Psoas muscle (tissue), 8 donors: ENCODE measurements around the gene MAMDC4. TPM values are rescaled to one million over a fixed set of nuclear protein-coding genes. Genes with fewer than 3 reads are reported as not detected.

Experiments
- ATAC-seq, 4 donors: fragments of 200-7000 bp; cut with Tn5 transposase; one replicate each; pipeline ENCODE4 v1.9.1; 2020; ENCODE audit warnings: moderate library complexity in 3 of 4, mild to moderate bottlenecking in 2 of 4
- DNase-seq, 2 donors: peaks; one replicate each; pipeline ENCODE4 v3.0.0-alpha.2; 2020
- H3K27ac ChIP-seq: fragments of 200-600 bp; one replicate; pipeline ENCODE4 v1.8.0; 2022
- H3K27me3 ChIP-seq, 3 donors: fragments of 200-600 bp in 1 of 3; one replicate each; pipeline versions ENCODE4 v1.6.1 to v1.8.0; 2013 to 2022; ENCODE audit warnings: low read length in 2 of 3, mild to moderate bottlenecking in 2 of 3, moderate library complexity in 1 of 3; ENCODE audit not compliant: insufficient read depth in 3 of 3
- H3K36me3 ChIP-seq, 2 donors: fragments of 200-600 bp in 1 of 2; one replicate each; pipeline versions ENCODE4 v1.6.1 to v1.8.0; 2013 to 2022; ENCODE audit warnings: low read depth in 1 of 2, mild to moderate bottlenecking in 1 of 2, moderate library complexity in 1 of 2; ENCODE audit not compliant: insufficient read depth in 1 of 2
- H3K4me1 ChIP-seq: fragments of 200-600 bp; one replicate; pipeline ENCODE4 v1.8.0; 2022
- H3K4me3 ChIP-seq: fragments of 200-600 bp; one replicate; pipeline ENCODE4 v1.8.0; 2022; ENCODE audit warnings: mild to moderate bottlenecking
- H3K9me3 ChIP-seq: fragments of 200-600 bp; one replicate; pipeline ENCODE4 v1.8.0; 2022
- WGBS, 3 donors: extraction: QIAGEN DNeasy Blood & Tissue Kit; methylation state at CpG; one replicate each; pipeline versions ENCODE4 v1.1.6 to v1.1.7; 2013; 5-methylcytosine and 5-hydroxymethylcytosine counted together
- intact Hi-C, 2 donors: fragments of 100-400 bp; cut with DNase I; formaldehyde crosslinking; loops; one replicate each; pipeline versions ENCODE4 v1.11.0 to v1.14.2; 2022
- polyA plus RNA-seq, 3 donors: library from polyadenylated mRNA; stranded (reverse); fragments of 200-250 nt; gene quantifications; one replicate each; pipeline ENCODE4 v1.2.3, GENCODE V29; 2013
- total RNA-seq, 4 donors: library from RNA; stranded (reverse); fragmentation: NEBNext Ultra II Directional in 2 of 4; extraction: Animal tissue kit (Norgen Biotek cat#: 25700) in 2 of 4; gene quantifications; one replicate each; pipeline versions ENCODE4 v1.2.1 to v1.2.4, GENCODE V29; 2021 to 2023
- TF ChIP-seq, protein P1 (sequence below): fragments of 200-600 bp; IDR thresholded peaks from one replicate; pipeline ENCODE4 v1.8.0; 2022; ENCODE audit warnings: antibody characterized with exemption
- donor health status: healthy with polysubstance abuse.
- donor health status: DM: no; HTN: no; CAD: no; lungs with moderate emphysema.
- donor health status: Bipolar disorder and iron deficiency.
- donor health status: healthy.
- donor health status: DM: yes; HTN: yes; CAD: no.
- donor health status: DM: no; HTN: no; CAD: no.
- donor health status: DM: no; HTN: no; CAD: no.
- donor health status: DM: yes; HTN: yes; CAD: no.

The MAMDC4 gene
- total and polyA plus RNA-seq, 7 donors = 1.7 to 7.9 (median 2.9) TPM

- H3K27ac ChIP-seq = no peak overlapping the region
- no peaks in the 10 kb centered on the region for H3K9me3 ChIP-seq
- ATAC-seq (no peak), DNase-seq (no peak)
- H3K36me3 ChIP-seq = peaks cover 0 to 47% of the 10 kb centered on the region in 2 donors
- WGBS, 3 donors = 60 to 68% (median 65%) methylated on average over 4 of the region's 4 CpGs
- TF ChIP-seq, protein P1, sequence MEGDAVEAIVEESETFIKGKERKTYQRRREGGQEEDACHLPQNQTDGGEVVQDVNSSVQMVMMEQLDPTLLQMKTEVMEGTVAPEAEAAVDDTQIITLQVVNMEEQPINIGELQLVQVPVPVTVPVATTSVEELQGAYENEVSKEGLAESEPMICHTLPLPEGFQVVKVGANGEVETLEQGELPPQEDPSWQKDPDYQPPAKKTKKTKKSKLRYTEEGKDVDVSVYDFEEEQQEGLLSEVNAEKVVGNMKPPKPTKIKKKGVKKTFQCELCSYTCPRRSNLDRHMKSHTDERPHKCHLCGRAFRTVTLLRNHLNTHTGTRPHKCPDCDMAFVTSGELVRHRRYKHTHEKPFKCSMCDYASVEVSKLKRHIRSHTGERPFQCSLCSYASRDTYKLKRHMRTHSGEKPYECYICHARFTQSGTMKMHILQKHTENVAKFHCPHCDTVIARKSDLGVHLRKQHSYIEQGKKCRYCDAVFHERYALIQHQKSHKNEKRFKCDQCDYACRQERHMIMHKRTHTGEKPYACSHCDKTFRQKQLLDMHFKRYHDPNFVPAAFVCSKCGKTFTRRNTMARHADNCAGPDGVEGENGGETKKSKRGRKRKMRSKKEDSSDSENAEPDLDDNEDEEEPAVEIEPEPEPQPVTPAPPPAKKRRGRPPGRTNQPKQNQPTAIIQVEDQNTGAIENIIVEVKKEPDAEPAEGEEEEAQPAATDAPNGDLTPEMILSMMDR = no peak
- peaks cover 17% of the 10 kb centered on the region for H3K4me1 ChIP-seq
- no peaks in the 10 kb centered on the region for H3K27me3 ChIP-seq
- intact Hi-C loops = no loop called here
- no peak overlapping the region for H3K4me3 ChIP-seq
These were observed 54.1 kb downstream of the MAMDC4 start for GRCh38 chr9:136906266-136906665.

- intact Hi-C loops = no loop called here
- WGBS, 3 donors = 95 to 97% (median 95%) methylated on average over 29 of the region's 29 CpGs
- DNase-seq (no peak), ATAC-seq (no peak)
- no peak overlapping the region for H3K4me3 ChIP-seq
- peaks cover 7% of the 10 kb centered on the region for H3K4me1 ChIP-seq
- peaks cover 0 to 55% of the 10 kb centered on the region in 2 donors for H3K36me3 ChIP-seq
- TF ChIP-seq, protein P1 = no peak
- H3K9me3 ChIP-seq = no peaks in the 10 kb centered on the region
- no peaks in the 10 kb centered on the region for H3K27me3 ChIP-seq
- no peak overlapping the region for H3K27ac ChIP-seq
These were observed 55.1 kb downstream of the MAMDC4 start for GRCh38 chr9:136907011-136907914.

Other genes starting within 250 kb of the MAMDC4 start
- 10 to 100 TPM; 47.0 to 55.3 (median 48.8) TPM for gene EGFL7, start 189.4 kb upstream of the MAMDC4 start, total RNA-seq
- gene EGFL7, start 189.4 kb upstream of the MAMDC4 start, polyA plus RNA-seq = 10 to 100 TPM; 34.7 to 73.4 (median 48.4) TPM
- gene AGPAT2, start 164.9 kb upstream of the MAMDC4 start, total RNA-seq = 10 to 100 TPM; 15.5 to 46.3 (median 31.5) TPM
- gene AGPAT2, start 164.9 kb upstream of the MAMDC4 start, polyA plus RNA-seq = 10 to 100 TPM; 25.9 to 66.5 (median 46.8) TPM
- gene DIPK1B, start 139.8 kb upstream of the MAMDC4 start, total RNA-seq = 1 to 10 TPM; 1.4 to 2.7 (median 2.3) TPM
- 1 to 10 TPM; 2.2 to 5.3 (median 3.5) TPM for gene DIPK1B, start 139.8 kb upstream of the MAMDC4 start, polyA plus RNA-seq
- 1 to 10 TPM in 3 of 4 donors, not detected in 1; 3.2 to 4.9 (median 4.1) TPM for gene LCN10, start 109.4 kb upstream of the MAMDC4 start, total RNA-seq
- gene LCN10, start 109.4 kb upstream of the MAMDC4 start, polyA plus RNA-seq = 1 to 10 TPM; 3.0 to 4.6 (median 4.0) TPM
- 10 to 100 TPM in 1 of 4 donors, 1 to 10 TPM in 2, under 1 TPM in 1; 0.44 to 14.7 (median 5.5) TPM for gene LCN6, start 103.8 kb upstream of the MAMDC4 start, total RNA-seq
- 10 to 100 TPM; 10.7 to 15.0 (median 10.8) TPM for gene LCN6, start 103.8 kb upstream of the MAMDC4 start, polyA plus RNA-seq
- 1 to 10 TPM in 1 of 4 donors, under 1 TPM in 2, not detected in 1; 0.44 to 1.5 (median 0.50) TPM for gene LCN8, start 94.1 kb upstream of the MAMDC4 start, total RNA-seq
- gene LCN8, start 94.1 kb upstream of the MAMDC4 start, polyA plus RNA-seq = under 1 TPM in 2 of 3 donors, not detected in 1; 0.16 to 0.17 TPM
- gene LCN15, start 87.8 kb upstream of the MAMDC4 start, total RNA-seq = under 1 TPM in 1 of 4 donors, not detected in 3; 0.22 TPM
- gene LCN15, start 87.8 kb upstream of the MAMDC4 start, polyA plus RNA-seq = 1 to 10 TPM in 1 of 3 donors, under 1 TPM in 1, not detected in 1; 0.14 to 1.4 TPM
- 10 to 100 TPM; 32.0 to 49.1 (median 45.9) TPM for gene TMEM141, start 61.0 kb upstream of the MAMDC4 start, total RNA-seq
- gene TMEM141, start 61.0 kb upstream of the MAMDC4 start, polyA plus RNA-seq = 10 to 100 TPM; 49.3 to 89.1 (median 65.1) TPM
- not detected for gene CCDC183, start 56.0 kb upstream of the MAMDC4 start, total RNA-seq
- under 1 TPM in 2 of 3 donors, not detected in 1; 0.03 to 0.08 TPM for gene CCDC183, start 56.0 kb upstream of the MAMDC4 start, polyA plus RNA-seq
- gene RABL6, start 44.4 kb upstream of the MAMDC4 start, total RNA-seq = 10 to 100 TPM; 74.4 to 90.5 (median 88.3) TPM
- 10 to 100 TPM; 73.0 to 82.5 (median 75.4) TPM for gene RABL6, start 44.4 kb upstream of the MAMDC4 start, polyA plus RNA-seq
- gene AJM1, start 9.9 kb upstream of the MAMDC4 start, total RNA-seq = 1 to 10 TPM; 1.3 to 4.9 (median 3.5) TPM
- 1 to 10 TPM; 1.6 to 2.0 (median 1.7) TPM for gene AJM1, start 9.9 kb upstream of the MAMDC4 start, polyA plus RNA-seq
- gene PHPT1, start 2.9 kb upstream of the MAMDC4 start, total RNA-seq = 100 to 1,000 TPM; 154 to 272 (median 220) TPM
- 100 to 1,000 TPM; 228 to 295 (median 288) TPM for gene PHPT1, start 2.9 kb upstream of the MAMDC4 start, polyA plus RNA-seq
- gene EDF1, start 14.0 kb downstream of the MAMDC4 start, total RNA-seq = 100 to 1,000 TPM; 254 to 371 (median 331) TPM
- gene EDF1, start 14.0 kb downstream of the MAMDC4 start, polyA plus RNA-seq = 100 to 1,000 TPM; 241 to 534 (median 365) TPM
- gene TRAF2, start 34.2 kb downstream of the MAMDC4 start, total RNA-seq = 10 to 100 TPM in 2 of 4 donors, 1 to 10 TPM in 2; 5.4 to 13.2 (median 9.4) TPM
- gene TRAF2, start 34.2 kb downstream of the MAMDC4 start, polyA plus RNA-seq = 10 to 100 TPM in 2 of 3 donors, 1 to 10 TPM in 1; 8.6 to 15.9 (median 11.1) TPM
- 100 to 1,000 TPM; 135 to 236 (median 171) TPM for gene FBXW5, start 92.4 kb downstream of the MAMDC4 start, total RNA-seq
- gene FBXW5, start 92.4 kb downstream of the MAMDC4 start, polyA plus RNA-seq = 100 to 1,000 TPM; 202 to 261 (median 213) TPM
- 1 to 10 TPM; 1.7 to 7.9 (median 5.9) TPM for gene C8G, start 92.9 kb downstream of the MAMDC4 start, total RNA-seq
- 1 to 10 TPM; 3.4 to 6.0 (median 4.5) TPM for gene C8G, start 92.9 kb downstream of the MAMDC4 start, polyA plus RNA-seq
- gene LCN12, start 99.9 kb downstream of the MAMDC4 start, total RNA-seq = 1 to 10 TPM in 1 of 4 donors, under 1 TPM in 2, not detected in 1; 0.38 to 1.5 (median 0.48) TPM
- under 1 TPM; 0.06 to 0.17 (median 0.13) TPM for gene LCN12, start 99.9 kb downstream of the MAMDC4 start, polyA plus RNA-seq
- gene PTGDS, start 125.2 kb downstream of the MAMDC4 start, total RNA-seq = 100 to 1,000 TPM in 1 of 4 donors, 10 to 100 TPM in 3; 23.3 to 130 (median 74.3) TPM
- 10 to 100 TPM; 29.9 to 37.9 (median 37.8) TPM for gene PTGDS, start 125.2 kb downstream of the MAMDC4 start, polyA plus RNA-seq
- gene LCNL1, start 130.6 kb downstream of the MAMDC4 start, total RNA-seq = under 1 TPM; 0.10 to 0.79 (median 0.38) TPM
- gene LCNL1, start 130.6 kb downstream of the MAMDC4 start, polyA plus RNA-seq = under 1 TPM; 0.04 to 0.14 (median 0.06) TPM
- gene PAXX, start 140.1 kb downstream of the MAMDC4 start, total RNA-seq = 10 to 100 TPM in 3 of 4 donors, 1 to 10 TPM in 1; 9.4 to 15.6 (median 12.4) TPM
- 10 to 100 TPM; 16.5 to 39.2 (median 25.2) TPM for gene PAXX, start 140.1 kb downstream of the MAMDC4 start, polyA plus RNA-seq
- under 1 TPM in 3 of 4 donors, not detected in 1; 0.38 to 0.90 (median 0.54) TPM for gene CLIC3, start 144.2 kb downstream of the MAMDC4 start, total RNA-seq
- gene CLIC3, start 144.2 kb downstream of the MAMDC4 start, polyA plus RNA-seq = under 1 TPM; 0.55 to 0.94 (median 0.79) TPM
- gene ABCA2, start 175.9 kb downstream of the MAMDC4 start, total RNA-seq = 10 to 100 TPM; 12.2 to 23.5 (median 18.3) TPM
- 10 to 100 TPM in 1 of 3 donors, 1 to 10 TPM in 2; 6.9 to 11.1 (median 8.5) TPM for gene ABCA2, start 175.9 kb downstream of the MAMDC4 start, polyA plus RNA-seq
- under 1 TPM in 1 of 4 donors, not detected in 3; 0.08 TPM for gene FUT7, start 179.7 kb downstream of the MAMDC4 start, total RNA-seq
- under 1 TPM in 2 of 3 donors, not detected in 1; 0.01 to 0.06 TPM for gene FUT7, start 179.7 kb downstream of the MAMDC4 start, polyA plus RNA-seq
- gene NPDC1, start 193.8 kb downstream of the MAMDC4 start, total RNA-seq = 10 to 100 TPM; 17.3 to 32.1 (median 22.6) TPM
- 10 to 100 TPM; 14.8 to 23.2 (median 17.6) TPM for gene NPDC1, start 193.8 kb downstream of the MAMDC4 start, polyA plus RNA-seq
- gene ENTPD2, start 201.7 kb downstream of the MAMDC4 start, total RNA-seq = 1 to 10 TPM in 2 of 4 donors, under 1 TPM in 2; 0.59 to 1.4 (median 0.95) TPM
- under 1 TPM; 0.17 to 0.29 (median 0.28) TPM for gene ENTPD2, start 201.7 kb downstream of the MAMDC4 start, polyA plus RNA-seq
- under 1 TPM; 0.10 to 0.15 (median 0.12) TPM for gene SAPCD2, start 218.2 kb downstream of the MAMDC4 start, total RNA-seq
- under 1 TPM in 2 of 3 donors, not detected in 1; 0.18 to 0.22 TPM for gene SAPCD2, start 218.2 kb downstream of the MAMDC4 start, polyA plus RNA-seq
- 1 to 10 TPM; 1.8 to 4.5 (median 3.0) TPM for gene UAP1L1, start 225.2 kb downstream of the MAMDC4 start, total RNA-seq
- gene UAP1L1, start 225.2 kb downstream of the MAMDC4 start, polyA plus RNA-seq = 1 to 10 TPM; 1.5 to 2.4 (median 1.7) TPM
- 10 to 100 TPM; 13.5 to 18.1 (median 14.4) TPM for gene MAN1B1, start 234.6 kb downstream of the MAMDC4 start, total RNA-seq
- gene MAN1B1, start 234.6 kb downstream of the MAMDC4 start, polyA plus RNA-seq = 10 to 100 TPM; 13.1 to 24.4 (median 21.8) TPM